A549 treated with AZD9567 at 1 μM for 4 hours (cell line): ENCODE data around the gene PDE5A. TPM values are rescaled to one million over a fixed set of nuclear protein-coding genes. Genes with fewer than 3 reads are reported as not detected.

Experiments used
- total RNA-seq: library from RNA; stranded (reverse); fragments of 200-300 nt; extraction: Qiagen RNA extraction; gene quantifications from 5 replicates; pipeline ENCODE4 v1.2.3, GENCODE V29; 2022; ENCODE audit not compliant: insufficient read depth

PDE5A gene
- 0.17 to 0.37 TPM (median 0.20 TPM) in 5 replicates for total RNA-seq

GRCh38 chr4:119628281-119629141 lies at the start of gene PDE5A:
PDE5A (minus strand) TSS chr4:119628804; CDS start chr4:119628671, 133 bp downstream.

